Astrocyte of the hippocampus (primary cell): ENCODE results near the gene OSGEP.

Experiments
- DNase-seq: peaks from one replicate; pipeline ENCODE4 v3.0.0; 2011; ENCODE audit warnings: low read depth, low spot score

Gene OSGEP

GRCh38 chr14:20400589-20400964, 54.0 kb downstream of the OSGEP start:
- no peak for DNase-seq

GRCh38 chr14:20397511-20397910, 57.1 kb downstream of the OSGEP start:
- no peak for DNase-seq
